Suprapubic skin (tissue), 3 donors: ENCODE measurements around the gene ZBTB4.

Experiments used
- CTCF ChIP-seq, 2 donors: fragments of 200-600 bp in 1 of 2; fragments of 450-650 bp in 1 of 2; sonication (generic) in 1 of 2; IDR thresholded peaks; one replicate each; pipeline ENCODE4 v1.5.1; 2016 to 2019; ENCODE audit warnings: antibody characterized with exemption in 2 of 2, mild to moderate bottlenecking in 1 of 2, moderate library complexity in 1 of 2
- EP300 ChIP-seq: sonication (generic); formaldehyde crosslinking; IDR thresholded peaks from one replicate; pipeline ENCODE4 v1.6.1; 2017; ENCODE audit warnings: antibody characterized with exemption

DNA sequence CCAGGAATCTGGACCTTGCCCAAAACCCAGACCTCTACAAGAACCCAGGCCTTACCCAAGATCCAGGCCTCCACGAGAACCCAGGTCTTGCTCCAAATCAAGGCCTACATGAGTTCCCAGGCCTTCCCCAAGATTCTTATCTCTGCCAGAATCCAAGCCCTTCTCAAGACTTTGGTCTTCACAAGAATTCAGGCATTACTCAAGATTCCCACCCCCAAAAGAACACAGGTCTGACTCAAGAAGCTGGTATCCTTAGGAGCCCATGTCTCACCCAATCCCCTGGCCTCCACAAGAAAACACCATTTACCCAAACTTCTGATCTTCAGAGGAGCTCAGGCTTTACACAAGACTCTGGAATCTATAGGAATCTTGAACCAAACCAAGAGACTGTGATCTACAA, 48.2 kb downstream of the ZBTB4 start:
- TF ChIP-seq CTCF (IDR thresholded peaks at IDR 0.05) = no peak
- TF ChIP-seq EP300 = no peak
